Glutamatergic neuron (in vitro differentiated cells): ENCODE measurements around the gene OAS1. TPM values are rescaled to one million over a fixed set of nuclear protein-coding genes. Genes with fewer than 3 reads are reported as not detected.

Source experiments
- DNase-seq: peaks from one replicate; pipeline ENCODE4 v3.0.0; 2022
- H3K27ac Mint-ChIP-seq: one replicate; pipeline ENCODE4 v1.8.0; 2020; ENCODE audit warnings: mild to moderate bottlenecking, mixed read lengths, inconsistent platforms; ENCODE audit not compliant: unreplicated experiment
- H3K27me3 Mint-ChIP-seq: one replicate; pipeline ENCODE4 v1.8.0; 2020; ENCODE audit warnings: mild to moderate bottlenecking, moderate library complexity, mixed read lengths, inconsistent platforms; ENCODE audit not compliant: unreplicated experiment
- H3K36me3 Mint-ChIP-seq: one replicate; pipeline ENCODE4 v1.8.0; 2020; ENCODE audit warnings: mild to moderate bottlenecking, mixed read lengths, inconsistent platforms; ENCODE audit not compliant: unreplicated experiment
- H3K4me1 Mint-ChIP-seq: one replicate; pipeline ENCODE4 v1.8.0; 2020; ENCODE audit warnings: mild to moderate bottlenecking, low read depth, mixed read lengths, inconsistent platforms; ENCODE audit not compliant: unreplicated experiment
- H3K4me3 Mint-ChIP-seq: one replicate; pipeline ENCODE4 v1.8.0; 2020; ENCODE audit warnings: mild to moderate bottlenecking, mixed read lengths, inconsistent platforms; ENCODE audit not compliant: unreplicated experiment
- H3K9me3 Mint-ChIP-seq: one replicate; pipeline ENCODE4 v1.8.0; 2020; ENCODE audit warnings: mild to moderate bottlenecking, moderate library complexity, mixed read lengths, inconsistent platforms; ENCODE audit not compliant: unreplicated experiment
- total RNA-seq: library from RNA; stranded (reverse); fragmentation: NEBNext Ultra II Directional; extraction: Animal tissue kit (Norgen Biotek cat#: 25700); gene quantifications from one replicate; pipeline ENCODE4 v1.2.1, GENCODE V29; 2021; ENCODE audit not compliant: unreplicated experiment
- TF ChIP-seq, protein P1 (sequence below): fragments of 200-600 bp; sonication (generic); IDR thresholded peaks from one replicate; pipeline ENCODE4 v1.5.0; 2021; ENCODE audit not compliant: partially characterized antibody, unreplicated experiment

Gene OAS1
- total RNA-seq, 1 donor from 2014 or later = not detected

GRCh38 chr12:112885236-112885635, 21.5 kb upstream of the OAS1 start:
- TF ChIP-seq, protein P1, sequence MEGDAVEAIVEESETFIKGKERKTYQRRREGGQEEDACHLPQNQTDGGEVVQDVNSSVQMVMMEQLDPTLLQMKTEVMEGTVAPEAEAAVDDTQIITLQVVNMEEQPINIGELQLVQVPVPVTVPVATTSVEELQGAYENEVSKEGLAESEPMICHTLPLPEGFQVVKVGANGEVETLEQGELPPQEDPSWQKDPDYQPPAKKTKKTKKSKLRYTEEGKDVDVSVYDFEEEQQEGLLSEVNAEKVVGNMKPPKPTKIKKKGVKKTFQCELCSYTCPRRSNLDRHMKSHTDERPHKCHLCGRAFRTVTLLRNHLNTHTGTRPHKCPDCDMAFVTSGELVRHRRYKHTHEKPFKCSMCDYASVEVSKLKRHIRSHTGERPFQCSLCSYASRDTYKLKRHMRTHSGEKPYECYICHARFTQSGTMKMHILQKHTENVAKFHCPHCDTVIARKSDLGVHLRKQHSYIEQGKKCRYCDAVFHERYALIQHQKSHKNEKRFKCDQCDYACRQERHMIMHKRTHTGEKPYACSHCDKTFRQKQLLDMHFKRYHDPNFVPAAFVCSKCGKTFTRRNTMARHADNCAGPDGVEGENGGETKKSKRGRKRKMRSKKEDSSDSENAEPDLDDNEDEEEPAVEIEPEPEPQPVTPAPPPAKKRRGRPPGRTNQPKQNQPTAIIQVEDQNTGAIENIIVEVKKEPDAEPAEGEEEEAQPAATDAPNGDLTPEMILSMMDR = no peak
- no peak overlapping the region for H3K27ac Mint-ChIP-seq

GRCh38 chr12:112887550-112887949, 19.2 kb upstream of the OAS1 start:
- H3K4me3 Mint-ChIP-seq = no peak overlapping the region

More at GRCh38 chr12:112885236-112885635, 21.5 kb upstream of the OAS1 start:
- Mint-ChIP-seq H3K36me3 (no peaks in the 10 kb centered on the region), H3K4me3 (no peak overlapping the region), H3K9me3 (peaks cover 9% of the 10 kb centered on the region), H3K4me1 (peaks cover 4% of the 10 kb centered on the region), H3K27me3 (no peaks in the 10 kb centered on the region)
- DNase-seq = no peak

GRCh38 chr12:112891093-112892024, 15.4 kb upstream of the OAS1 start:
- Mint-ChIP-seq H3K27me3 (no peaks in the 10 kb centered on the region), H3K9me3 (peaks cover 2% of the 10 kb centered on the region), H3K4me1 (peaks cover 3% of the 10 kb centered on the region), H3K27ac (no peak overlapping the region), H3K4me3 (no peak overlapping the region), H3K36me3 (no peaks in the 10 kb centered on the region)
- TF ChIP-seq, protein P1 = no peak
- no peak for DNase-seq

More at GRCh38 chr12:112887550-112887949, 19.2 kb upstream of the OAS1 start:
- peaks cover 3% of the 10 kb centered on the region for H3K4me1 Mint-ChIP-seq
- no peaks in the 10 kb centered on the region for H3K27me3 Mint-ChIP-seq
- H3K36me3 Mint-ChIP-seq = no peaks in the 10 kb centered on the region
- no peak overlapping the region for H3K27ac Mint-ChIP-seq
- DNase-seq = no peak
- H3K9me3 Mint-ChIP-seq = peaks cover 9% of the 10 kb centered on the region
- TF ChIP-seq, protein P1 = no peak

DNA sequence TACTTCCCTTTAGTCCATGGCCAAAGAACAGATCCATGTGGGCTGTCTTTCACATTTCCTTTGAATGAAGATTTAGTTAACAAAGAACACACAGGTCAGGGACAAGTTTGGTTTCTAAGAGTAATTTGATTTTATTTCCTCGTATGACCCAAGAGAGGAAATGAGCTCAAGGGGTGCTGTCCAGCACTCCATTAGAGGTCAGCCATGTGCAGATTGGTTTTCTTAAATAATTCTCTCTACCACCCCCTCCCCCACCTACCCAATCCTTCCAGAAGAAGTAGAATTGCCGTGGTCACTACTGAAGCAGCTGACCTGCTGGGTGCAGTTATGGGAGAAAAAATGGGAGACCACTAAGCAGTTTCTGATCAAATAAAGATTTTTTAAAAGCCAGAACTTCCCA, 13.9 kb upstream of the OAS1 start:
- TF ChIP-seq, protein P1 = no peak
- Mint-ChIP-seq H3K4me3 (no peak overlapping the region), H3K4me1 (peaks cover 4% of the 10 kb centered on the region), H3K36me3 (no peaks in the 10 kb centered on the region), H3K27ac (no peak overlapping the region), H3K9me3 (no peaks in the 10 kb centered on the region), H3K27me3 (no peaks in the 10 kb centered on the region)
- no peak for DNase-seq

GRCh38 chr12:112894128-112894527, 12.6 kb upstream of the OAS1 start:
- Mint-ChIP-seq H3K4me1 (peaks cover 4% of the 10 kb centered on the region), H3K27me3 (no peaks in the 10 kb centered on the region), H3K27ac (no peak overlapping the region), H3K36me3 (no peaks in the 10 kb centered on the region), H3K4me3 (no peak overlapping the region), H3K9me3 (no peaks in the 10 kb centered on the region)
- TF ChIP-seq, protein P1 = no peak
- no peak for DNase-seq
